Psoas muscle (tissue), 8 donors: ENCODE data around the gene GPC1. TPM values are rescaled to one million over a fixed set of nuclear protein-coding genes. Genes with fewer than 3 reads are reported as not detected.

Source experiments
- ATAC-seq, 4 donors: fragments of 200-7000 bp; cut with Tn5 transposase; one replicate each; pipeline ENCODE4 v1.9.1; 2020; ENCODE audit warnings: moderate library complexity in 3 of 4, mild to moderate bottlenecking in 2 of 4
- DNase-seq, 2 donors: peaks; one replicate each; pipeline ENCODE4 v3.0.0-alpha.2; 2020
- H3K27ac ChIP-seq: fragments of 200-600 bp; one replicate; pipeline ENCODE4 v1.8.0; 2022
- H3K27me3 ChIP-seq, 3 donors: fragments of 200-600 bp in 1 of 3; one replicate each; pipeline versions ENCODE4 v1.6.1 to v1.8.0; 2013 to 2022; ENCODE audit warnings: low read length in 2 of 3, mild to moderate bottlenecking in 2 of 3, moderate library complexity in 1 of 3; ENCODE audit not compliant: insufficient read depth in 3 of 3
- H3K36me3 ChIP-seq, 2 donors: fragments of 200-600 bp in 1 of 2; one replicate each; pipeline versions ENCODE4 v1.6.1 to v1.8.0; 2013 to 2022; ENCODE audit warnings: low read depth in 1 of 2, mild to moderate bottlenecking in 1 of 2, moderate library complexity in 1 of 2; ENCODE audit not compliant: insufficient read depth in 1 of 2
- H3K4me1 ChIP-seq: fragments of 200-600 bp; one replicate; pipeline ENCODE4 v1.8.0; 2022
- H3K4me3 ChIP-seq: fragments of 200-600 bp; one replicate; pipeline ENCODE4 v1.8.0; 2022; ENCODE audit warnings: mild to moderate bottlenecking
- H3K9me3 ChIP-seq: fragments of 200-600 bp; one replicate; pipeline ENCODE4 v1.8.0; 2022
- CTCF ChIP-seq: fragments of 200-600 bp; IDR thresholded peaks from one replicate; pipeline ENCODE4 v1.8.0; 2022; ENCODE audit warnings: antibody characterized with exemption
- WGBS, 3 donors: extraction: QIAGEN DNeasy Blood & Tissue Kit; methylation state at CpG; one replicate each; pipeline versions ENCODE4 v1.1.6 to v1.1.7; 2013; 5-methylcytosine and 5-hydroxymethylcytosine counted together
- intact Hi-C, 2 donors: fragments of 100-400 bp; cut with DNase I; formaldehyde crosslinking; loops; one replicate each; pipeline versions ENCODE4 v1.11.0 to v1.14.2; 2022
- polyA plus RNA-seq, 3 donors: library from polyadenylated mRNA; stranded (reverse); fragments of 200-250 nt; gene quantifications; one replicate each; pipeline ENCODE4 v1.2.3, GENCODE V29; 2013
- total RNA-seq, 4 donors: library from RNA; stranded (reverse); fragmentation: NEBNext Ultra II Directional in 2 of 4; extraction: Animal tissue kit (Norgen Biotek cat#: 25700) in 2 of 4; gene quantifications; one replicate each; pipeline versions ENCODE4 v1.2.1 to v1.2.4, GENCODE V29; 2021 to 2023
- donor health status: healthy with polysubstance abuse.
- donor health status: DM: no; HTN: no; CAD: no; lungs with moderate emphysema.
- donor health status: Bipolar disorder and iron deficiency.
- donor health status: healthy.
- donor health status: DM: yes; HTN: yes; CAD: no.
- donor health status: DM: no; HTN: no; CAD: no.
- donor health status: DM: no; HTN: no; CAD: no.
- donor health status: DM: yes; HTN: yes; CAD: no.

GPC1 gene
- total and polyA plus RNA-seq, 7 donors = 85.4 to 180 (median 116) TPM

GRCh38 chr2:240511351-240512108, 76.1 kb downstream of the GPC1 start:
- TF ChIP-seq CTCF = no peak
- Histone ChIP-seq H3K4me3 (no peak overlapping the region), H3K4me1 (no peaks in the 10 kb centered on the region), H3K27me3 (no peaks in the 10 kb centered on the region), H3K27ac (no peak overlapping the region), H3K36me3 (peaks cover 0 to 9% of the 10 kb centered on the region in 2 donors), H3K9me3 (no peaks in the 10 kb centered on the region)
- 93 to 96% (median 93%) methylated on average over 30 to 31 of the region's 31 CpGs for WGBS, 3 donors
- DNase-seq (no peak), ATAC-seq (no peak)
- intact Hi-C loops = loop anchor here in 1 of 2 donors (10.0 kb wide), 1 partner anchor 193 kb away; no protein-coding TSS in a partner anchor

- no peaks in the 10 kb centered on the region for H3K27me3 ChIP-seq
- peaks cover 0 to 9% of the 10 kb centered on the region in 2 donors for H3K36me3 ChIP-seq
- intact Hi-C loops = loop anchor here in 1 of 2 donors (10.0 kb wide), 1 partner anchor 193 kb away; no protein-coding TSS in a partner anchor
- WGBS, 3 donors = 93 to 96% (median 96%) methylated on average over 11 of the region's 11 CpGs
- no peak overlapping the region for H3K4me3 ChIP-seq
- DNase-seq (no peak), ATAC-seq (no peak)
- H3K9me3 ChIP-seq = no peaks in the 10 kb centered on the region
- TF ChIP-seq CTCF = no peak
- no peak overlapping the region for H3K27ac ChIP-seq
- no peaks in the 10 kb centered on the region for H3K4me1 ChIP-seq
Measured at GRCh38 chr2:240512109-240512485, 76.6 kb downstream of the GPC1 start.

- 95 to 96% (median 95%) methylated on average over 21 of the region's 21 CpGs for WGBS, 3 donors
Measured at GRCh38 chr2:240512666-240513535, 77.4 kb downstream of the GPC1 start.

More at GRCh38 chr2:240512666-240513535, 77.4 kb downstream of the GPC1 start:
- ATAC-seq (no peak), DNase-seq (no peak)
- Histone ChIP-seq H3K4me1 (no peaks in the 10 kb centered on the region), H3K36me3 (peaks cover 0 to 9% of the 10 kb centered on the region in 2 donors), H3K27me3 (no peaks in the 10 kb centered on the region), H3K4me3 (no peak overlapping the region), H3K9me3 (no peaks in the 10 kb centered on the region), H3K27ac (no peak overlapping the region)
- no peak for TF ChIP-seq CTCF
- intact Hi-C loops = loop anchor here in 1 of 2 donors (10.0 kb wide), 1 partner anchor 192 kb away; no protein-coding TSS in a partner anchor
